Endothelial cell of umbilical vein (primary cell): ENCODE results near the gene MATN4. TPM values are rescaled to one million over a fixed set of nuclear protein-coding genes. Genes with fewer than 3 reads are reported as not detected.

Experiments
- BruUV-seq: library from RNA; stranded (reverse); fragments of 400-500 nt; replicated peaks from 2 replicates; lab custom pipeline; 2021; lab: Mats Ljungman, UMichigan
- CTCF ChIA-PET: fragments of 300-600, 350-600 bp; sonication (Branson Sonifier 250); formaldehyde crosslinking; loops from one replicate; lab custom pipeline; 2021; ENCODE audit warnings: antibody characterized with exemption, inconsistent platforms; lab: Charles Lee
- POLR2A ChIA-PET: fragments of 300-600, 350-600 bp; sonication (Branson Sonifier 250); formaldehyde crosslinking; loops from one replicate; lab custom pipeline; 2021; ENCODE audit warnings: antibody characterized with exemption, inconsistent platforms; lab: Charles Lee
- DNase-seq: peaks from one replicate; pipeline ENCODE4 v3.0.0-alpha.2; 2011; ENCODE audit warnings: low read depth, low spot score
- FAIRE-seq: peaks from 2 replicates; lab custom pipeline; 2011; peaks lifted over from hg19 to GRCh38; lab: Jason Lieb, UNC
- H2AFZ ChIP-seq: 2 replicates; pipeline ENCODE4 v1.6.0; 2012; ENCODE audit warnings: low read depth, low read length, control low read depth, inconsistent platforms
- H3K27ac ChIP-seq: 2 replicates; pipeline ENCODE4 v1.5.1; 2011; ENCODE audit warnings: low read depth, mild to moderate bottlenecking, control low read depth, low read length, moderate library complexity; ENCODE audit not compliant: insufficient read depth
- H3K27me3 ChIP-seq, 2 experiments: 2 replicates each; pipeline versions ENCODE4 v1.6.0 to v1.6.1; 2011; ENCODE audit warnings: low read length in 2 of 2, mixed read lengths in 1 of 2; ENCODE audit not compliant: control insufficient read depth in 2 of 2, insufficient read depth in 2 of 2
- H3K36me3 ChIP-seq, 2 experiments: 2 replicates in 1 of 2; 3 replicates in 1 of 2; pipeline ENCODE4 v1.5.1; 2011; ENCODE audit warnings: low read length in 2 of 2, mild to moderate bottlenecking in 1 of 2, moderate library complexity in 1 of 2; ENCODE audit not compliant: control insufficient read depth in 2 of 2, insufficient read depth in 2 of 2; ENCODE audit errors: extremely low read depth in 1 of 2
- H3K4me1 ChIP-seq: 3 replicates; pipeline ENCODE4 v1.5.1; 2011; ENCODE audit warnings: mild to moderate bottlenecking, low read length; ENCODE audit not compliant: control insufficient read depth, insufficient read depth; ENCODE audit errors: extremely low read depth
- H3K4me2 ChIP-seq: 2 replicates; pipeline ENCODE4 v1.6.1; 2011; ENCODE audit warnings: low read length, control low read depth, mixed read lengths; ENCODE audit not compliant: insufficient read depth
- H3K4me3 ChIP-seq, 3 experiments: fragments of 200-600 bp in 1 of 3; sonication (generic), shearing (Covaris generic) in 1 of 3; replicated peaks in 1 of 3; 2 replicates each; pipeline ENCODE4 v1.5.1; 2011 to 2016; ENCODE audit warnings: control low read depth in 3 of 3, low read length in 3 of 3, mild to moderate bottlenecking in 2 of 3, inconsistent platforms in 1 of 3, low read depth in 1 of 3, moderate library complexity in 1 of 3; ENCODE audit not compliant: insufficient read depth in 1 of 3
- H3K79me2 ChIP-seq: 2 replicates; pipeline ENCODE4 v1.6.0; 2012; ENCODE audit warnings: low read length, inconsistent platforms; ENCODE audit not compliant: control insufficient read depth, insufficient read depth
- H3K9ac ChIP-seq: replicated peaks from 2 replicates; pipeline ENCODE3; 2011; ENCODE audit warnings: low read length, control low read depth; ENCODE audit not compliant: insufficient read depth; ENCODE audit errors: extremely low read depth
- H3K9me1 ChIP-seq: replicated peaks from 3 replicates; pipeline ENCODE4 v1.6.0; 2011; ENCODE audit warnings: mild to moderate bottlenecking, low read length; ENCODE audit not compliant: control insufficient read depth, insufficient read depth; ENCODE audit errors: extremely low read depth
- H3K9me3 ChIP-seq: replicated peaks from 2 replicates; pipeline ENCODE4 v1.5.1; 2012; ENCODE audit warnings: low read length, inconsistent platforms; ENCODE audit not compliant: control insufficient read depth, insufficient read depth
- H4K20me1 ChIP-seq: replicated peaks from 2 replicates; pipeline ENCODE3; 2011; ENCODE audit warnings: mild to moderate bottlenecking, low read length; ENCODE audit not compliant: control insufficient read depth, insufficient read depth; ENCODE audit errors: extremely low read depth
- CTCF ChIP-seq, 2 donors: IDR thresholded peaks; 1 replicate in 1 of 2; 2 replicates in 1 of 2; pipeline ENCODE4 v1.5.1; 2011; ENCODE audit warnings: low read length in 2 of 2, mild to moderate bottlenecking in 2 of 2, moderate library complexity in 2 of 2, control low read depth in 1 of 2, inconsistent platforms in 1 of 2, low read depth in 1 of 2; ENCODE audit not compliant: insufficient read depth in 1 of 2; ENCODE audit errors: extremely low read depth in 1 of 2
- EZH2 ChIP-seq: IDR thresholded peaks from 2 replicates; pipeline ENCODE4 v1.6.1; 2012; ENCODE audit warnings: borderline replicate concordance, low read depth, mild to moderate bottlenecking, moderate library complexity, low read length, inconsistent platforms; ENCODE audit not compliant: severe bottlenecking
- FOS ChIP-seq: IDR thresholded peaks from 2 replicates; pipeline ENCODE4 v1.6.1; 2011; ENCODE audit warnings: mild to moderate bottlenecking, low read length, moderate library complexity, borderline replicate concordance; ENCODE audit not compliant: insufficient read depth
- GATA2 ChIP-seq: IDR thresholded peaks from 2 replicates; pipeline ENCODE4 v1.7.0; 2011; ENCODE audit warnings: low read depth, mild to moderate bottlenecking, moderate library complexity, mixed read lengths, low read length; ENCODE audit not compliant: insufficient read length, insufficient read depth
- JUN ChIP-seq: IDR thresholded peaks from 2 replicates; pipeline ENCODE4 v1.6.1; 2011; ENCODE audit warnings: borderline replicate concordance, low read depth; ENCODE audit not compliant: insufficient read length, insufficient read depth
- MYC ChIP-seq: IDR thresholded peaks from one replicate; pipeline ENCODE4 v1.6.1; 2011; ENCODE audit warnings: mild to moderate bottlenecking, low read depth, low read length
- POLR2A ChIP-seq: IDR thresholded peaks from 2 replicates; pipeline ENCODE4 v1.6.1; 2012; ENCODE audit warnings: low read depth, mild to moderate bottlenecking, control low read depth, low read length
- POLR2AphosphoS5 ChIP-seq: IDR thresholded peaks from 2 replicates; pipeline ENCODE4 v1.6.1; 2012; ENCODE audit warnings: low read depth, mild to moderate bottlenecking, control low read depth, low read length, moderate library complexity; ENCODE audit not compliant: insufficient read depth
- dilution Hi-C: fragments of 300-500 bp; cut with MboI; formaldehyde crosslinking; loops from one replicate; pipeline ENCODE4 v1.15.0; 2019; ENCODE audit warnings: low sequenced_read_pairs; ENCODE audit not compliant: extremely low pct_ligation_motif_present
- intact Hi-C: fragments of 100-400 bp; cut with micrococcal nuclease; formaldehyde crosslinking; loops from one replicate; pipeline ENCODE4 v1.10.0; 2022
- polyA plus RNA-seq, 4 experiments: library from polyadenylated mRNA; depleted of rRNA in 3 of 4; stranded (reverse) in 3 of 4; unstranded in 1 of 4; fragments of >200 nt; gene quantifications; 2 replicates each; pipeline versions ENCODE4 v1.2.1 to v1.2.3, GENCODE V29; 2011 to 2012; ENCODE audit warnings: missing spikeins in 1 of 4
- total RNA-seq: library from RNA; stranded (reverse); gene quantifications from 2 replicates; pipeline ENCODE4 v1.2.3, GENCODE V29; 2021
- TF ChIP-seq, protein P1 (sequence below): IDR thresholded peaks from 2 replicates; pipeline ENCODE4 v1.6.1; 2011; ENCODE audit not compliant: insufficient read depth, insufficient read length

Gene MATN4
- total and polyA plus RNA-seq, 2 donors (not counting 3 experiments of a cell fraction or from before 2014, with no cell fraction given): 0.10 TPM; not detected in 1

DNA sequence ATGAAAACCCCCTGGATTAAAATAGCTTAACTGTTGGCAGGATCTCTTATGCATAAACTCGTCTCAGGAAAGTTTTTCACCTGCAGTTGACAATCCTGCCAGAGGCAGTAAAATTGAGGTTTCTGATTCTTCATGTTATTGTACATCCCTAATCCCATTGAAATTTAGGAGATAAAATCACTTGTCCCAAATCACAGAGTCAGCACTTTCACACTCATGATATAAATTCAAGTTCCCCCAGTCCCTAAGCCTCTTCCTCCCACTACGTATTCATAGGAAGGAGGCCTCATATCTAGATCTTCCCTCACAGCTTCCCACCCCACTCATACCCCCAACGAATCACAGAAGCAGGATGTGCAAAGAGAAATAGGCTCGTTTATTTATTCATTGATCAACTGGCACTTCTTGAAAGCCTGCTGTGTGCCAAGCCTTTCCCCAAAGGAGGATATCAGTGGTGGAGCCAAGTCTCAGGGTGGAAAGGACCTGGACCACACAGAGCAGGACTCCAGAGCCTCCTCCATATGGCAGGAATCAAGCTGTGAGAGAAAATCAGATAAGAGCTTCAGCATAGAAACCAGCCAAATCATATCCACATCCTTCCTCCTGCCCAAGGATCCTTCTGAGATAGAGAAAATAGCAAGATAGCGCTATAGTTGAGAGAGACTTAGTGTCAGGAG is 56.1 kb downstream of the MATN4 start:
- ChIA-PET POLR2A (no interaction called here), CTCF (no interaction called here)
- Histone ChIP-seq H3K9me3 (no peaks in the 10 kb centered on the region), H2AFZ (no peak overlapping the region), H3K9ac (no peak overlapping the region), H3K4me1 (no peaks in the 10 kb centered on the region), H3K4me3 (no peak overlapping the region), H3K27me3 (peaks cover 5 to 7% of the 10 kb centered on the region in 2 experiments), H3K36me3 (no peaks in the 10 kb centered on the region), H3K27ac (no peak overlapping the region), H3K9me1 (no peaks in the 10 kb centered on the region), H3K79me2 (no peaks in the 10 kb centered on the region), H3K4me2 (no peak overlapping the region), H4K20me1 (no peaks in the 10 kb centered on the region)
- FAIRE-seq: no peak
- DNase-seq: no peak
- no TSS peak for BruUV-seq
- TF ChIP-seq GATA2 (no peak), CTCF (IDR thresholded peaks at IDR 0.05; ENCODE audit: extremely low read depth in 1 of 2, insufficient read depth in 1 of 2, low read depth in 1 of 2, low read length in 2 of 2) (no peak), JUN (no peak), POLR2AphosphoS5 (no peak), FOS (no peak), EZH2 (no peak), POLR2A (no peak), MYC (no peak)
- TF ChIP-seq, protein P1, sequence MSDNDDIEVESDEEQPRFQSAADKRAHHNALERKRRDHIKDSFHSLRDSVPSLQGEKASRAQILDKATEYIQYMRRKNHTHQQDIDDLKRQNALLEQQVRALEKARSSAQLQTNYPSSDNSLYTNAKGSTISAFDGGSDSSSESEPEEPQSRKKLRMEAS: no peak
- dilution Hi-C loops (no loop called here), intact Hi-C loops (no loop called here)
